CD14-positive monocyte (primary cell): ENCODE measurements around the gene RWDD1. TPM values are rescaled to one million over a fixed set of nuclear protein-coding genes. Genes with fewer than 3 reads are reported as not detected.
A peak's percentile ranks its signal among the peaks of the same experiment; 100 is the strongest.

Source experiments
- DNase-seq, 3 donors: peaks; one replicate each; pipeline ENCODE4 v3.0.0-alpha.2; 2011 to 2022
- H2AFZ ChIP-seq: 2 replicates; pipeline ENCODE4 v1.6.0; 2012; ENCODE audit warnings: mild to moderate bottlenecking, low read depth, low read length, inconsistent platforms; ENCODE audit not compliant: insufficient read depth, poor library complexity, severe bottlenecking
- H3K27ac ChIP-seq, 2 donors: 1 replicate in 1 of 2; 2 replicates in 1 of 2; pipeline ENCODE4 v1.5.1; 2012 to 2013; ENCODE audit warnings: low read length in 2 of 2, control low read depth in 1 of 2, inconsistent platforms in 1 of 2, low read depth in 1 of 2, mild to moderate bottlenecking in 1 of 2
- H3K27me3 ChIP-seq, 2 donors: one replicate each; pipeline versions ENCODE4 v1.6.0 to v1.6.1; 2011 to 2013; ENCODE audit warnings: low read length in 2 of 2; ENCODE audit not compliant: control insufficient read depth in 2 of 2, insufficient read depth in 2 of 2
- H3K36me3 ChIP-seq, 2 donors: replicated peaks in 1 of 2; 1 replicate in 1 of 2; 2 replicates in 1 of 2; pipeline versions ENCODE4 v1.5.1 to v1.6.1; 2012 to 2013; ENCODE audit warnings: low read length in 2 of 2, control low read depth in 1 of 2, inconsistent platforms in 1 of 2, mild to moderate bottlenecking in 1 of 2; ENCODE audit not compliant: insufficient read depth in 2 of 2, control insufficient read depth in 1 of 2
- H3K4me1 ChIP-seq, 2 donors: 1 replicate in 1 of 2; 2 replicates in 1 of 2; pipeline versions ENCODE4 v1.5.1 to v1.6.1; 2012 to 2013; ENCODE audit warnings: low read length in 2 of 2, control low read depth in 1 of 2, inconsistent platforms in 1 of 2, mild to moderate bottlenecking in 1 of 2, moderate library complexity in 1 of 2; ENCODE audit not compliant: insufficient read depth in 2 of 2, control insufficient read depth in 1 of 2
- H3K4me2 ChIP-seq: replicated peaks from 2 replicates; pipeline ENCODE3; 2012; ENCODE audit warnings: low read length, moderate library complexity, mild to moderate bottlenecking; ENCODE audit not compliant: poor library complexity, severe bottlenecking; ENCODE audit errors: extremely low read depth
- H3K4me3 ChIP-seq, 3 experiments: fragments of 200-600 bp in 1 of 3; sonication (generic) in 1 of 3; replicated peaks in 1 of 3; 1 replicate in 2 of 3; 2 replicates in 1 of 3; pipeline ENCODE4 v1.5.1; 2011 to 2013; ENCODE audit warnings: low read length in 3 of 3, mild to moderate bottlenecking in 3 of 3, control low read depth in 2 of 3, low read depth in 2 of 3, inconsistent platforms in 1 of 3, moderate library complexity in 1 of 3
- H3K79me2 ChIP-seq: 2 replicates; pipeline ENCODE4 v1.6.0; 2012; ENCODE audit warnings: mild to moderate bottlenecking, control low read depth, inconsistent platforms, low read length, moderate library complexity; ENCODE audit not compliant: insufficient read depth
- H3K9ac ChIP-seq: 2 replicates; pipeline ENCODE4 v1.6.0; 2017; ENCODE audit warnings: low read length, mild to moderate bottlenecking; ENCODE audit not compliant: insufficient read depth, poor library complexity, severe bottlenecking
- H3K9me3 ChIP-seq, 2 donors: replicated peaks in 1 of 2; 1 replicate in 1 of 2; 2 replicates in 1 of 2; pipeline versions ENCODE4 v1.5.1 to v1.6.1; 2012 to 2013; ENCODE audit warnings: low read length in 2 of 2, control low read depth in 1 of 2; ENCODE audit not compliant: control insufficient read depth in 1 of 2, insufficient read depth in 1 of 2
- H4K20me1 ChIP-seq: 2 replicates; pipeline ENCODE4 v1.6.0; 2012; ENCODE audit warnings: mild to moderate bottlenecking, low read length, control low read depth, moderate library complexity; ENCODE audit not compliant: insufficient read depth
- H3K27ac Mint-ChIP-seq, 7 donors: one replicate each; pipeline ENCODE4 v1.8.0; 2020; ENCODE audit warnings: mild to moderate bottlenecking in 7 of 7, mixed read lengths in 7 of 7, moderate library complexity in 6 of 7, inconsistent platforms in 2 of 7
- H3K27me3 Mint-ChIP-seq, 3 donors: one replicate each; pipeline ENCODE4 v1.8.0; 2021 to 2022; ENCODE audit warnings: low read depth in 3 of 3, mild to moderate bottlenecking in 3 of 3, mixed read lengths in 3 of 3, moderate library complexity in 3 of 3, inconsistent platforms in 1 of 3
- H3K36me3 Mint-ChIP-seq, 2 donors: one replicate each; pipeline ENCODE4 v1.8.0; 2020; ENCODE audit warnings: mixed read lengths in 2 of 2, inconsistent platforms in 1 of 2, mild to moderate bottlenecking in 1 of 2
- H3K4me1 Mint-ChIP-seq: one replicate; pipeline ENCODE4 v1.8.0; 2020; ENCODE audit warnings: mild to moderate bottlenecking, mixed read lengths
- H3K4me3 Mint-ChIP-seq, 2 donors: one replicate each; pipeline ENCODE4 v1.8.0; 2020; ENCODE audit warnings: mild to moderate bottlenecking in 2 of 2, mixed read lengths in 2 of 2, moderate library complexity in 1 of 2
- H3K9me3 Mint-ChIP-seq, 7 donors: one replicate each; pipeline ENCODE4 v1.8.0; 2020 to 2022; ENCODE audit warnings: mixed read lengths in 7 of 7, mild to moderate bottlenecking in 6 of 7, moderate library complexity in 6 of 7, inconsistent platforms in 2 of 7
- CTCF ChIP-seq: fragments of 200-600 bp; IDR thresholded peaks from one replicate; pipeline ENCODE4 v1.8.0; 2022; ENCODE audit warnings: antibody characterized with exemption, mild to moderate bottlenecking
- WGBS: methylation state at CpG from one replicate; pipeline ENCODE4 v1.1.5; 2013; ENCODE audit warnings: missing lambda C conversion rate; ENCODE audit not compliant: insufficient coverage; 5-methylcytosine and 5-hydroxymethylcytosine counted together
- intact Hi-C, 2 donors: fragments of 100-400 bp; cut with micrococcal nuclease; formaldehyde crosslinking; loops; one replicate each; pipeline versions ENCODE4 v1.15.0 to v1.15.1; 2023
- polyA plus RNA-seq, 3 donors: library from polyadenylated mRNA; depleted of rRNA in 1 of 3; unstranded in 2 of 3; stranded (reverse) in 1 of 3; fragments of 300-500 nt in 2 of 3; fragments of >200 nt in 1 of 3; fragmentation: Illumina TruSeq in 2 of 3; gene quantifications; 1 replicate in 2 of 3; 2 replicates in 1 of 3; pipeline ENCODE4 v1.2.3, GENCODE V29; 2012 to 2021

Gene RWDD1
- polyA plus RNA-seq, 3 donors: 11.8 to 45.5 (median 34.7) TPM

GRCh38 chr6:116536216-116536621 lies 35.1 kb upstream of the RWDD1 start:
- no peak overlapping the region for H3K27ac ChIP-seq
- intact Hi-C loops: loop anchor here in 1 of 2 donors (10.0 kb wide), 2 partner anchors 91 to 141 kb away; no protein-coding TSS in a partner anchor
- TF ChIP-seq CTCF: peak; percentile 86
- H3K9me3 Mint-ChIP-seq: no peaks in the 10 kb centered on the region
- no peaks in the 10 kb centered on the region for H4K20me1 ChIP-seq
- H3K4me1 ChIP-seq: no peaks in the 10 kb centered on the region
- no peaks in the 10 kb centered on the region for H3K36me3 ChIP-seq
- no peaks in the 10 kb centered on the region for H3K36me3 Mint-ChIP-seq
- no peak overlapping the region for H3K4me3 ChIP-seq
- WGBS: no CpG with 5 or more reads among the region's 4 CpGs
- H3K4me1 Mint-ChIP-seq: peaks cover 4% of the 10 kb centered on the region
- H3K27me3 ChIP-seq: no peaks in the 10 kb centered on the region
- peak; percentile 34 to 64 (median 46) for DNase-seq
- peaks cover 4 to 7% (median 5%) of the 10 kb centered on the region in 3 donors for H3K27me3 Mint-ChIP-seq
- H3K27ac Mint-ChIP-seq: no peak overlapping the region
- no peak overlapping the region for H2AFZ ChIP-seq
- H3K9me3 ChIP-seq: no peaks in the 10 kb centered on the region
- no peaks in the 10 kb centered on the region for H3K79me2 ChIP-seq
- H3K4me2 ChIP-seq: no peak overlapping the region
- no peak overlapping the region for H3K4me3 Mint-ChIP-seq
- no peak overlapping the region for H3K9ac ChIP-seq

- H3K9me3 Mint-ChIP-seq: no peaks in the 10 kb centered on the region
- TF ChIP-seq CTCF: no peak
- no peaks in the 10 kb centered on the region for H3K27me3 ChIP-seq
- no peaks in the 10 kb centered on the region for H3K4me1 ChIP-seq
- no peaks in the 10 kb centered on the region for H4K20me1 ChIP-seq
- no peak overlapping the region for H3K27ac ChIP-seq
- H3K4me3 ChIP-seq: no peak overlapping the region
- no peaks in the 10 kb centered on the region for H3K4me1 Mint-ChIP-seq
- H3K36me3 Mint-ChIP-seq: no peaks in the 10 kb centered on the region
- no peak overlapping the region for H2AFZ ChIP-seq
- H3K9ac ChIP-seq: no peak overlapping the region
- no peaks in the 10 kb centered on the region for H3K36me3 ChIP-seq
- intact Hi-C loops: no loop called here
- no peaks in the 10 kb centered on the region for H3K79me2 ChIP-seq
- H3K9me3 ChIP-seq: no peaks in the 10 kb centered on the region
- H3K27ac Mint-ChIP-seq: no peak overlapping the region
- no peak overlapping the region for H3K4me2 ChIP-seq
- DNase-seq: no peak
- H3K4me3 Mint-ChIP-seq: no peak overlapping the region
- peaks cover 2 to 8% (median 5%) of the 10 kb centered on the region in 3 donors for H3K27me3 Mint-ChIP-seq
Observed at GRCh38 chr6:116542426-116542825, 28.9 kb upstream of the RWDD1 start.
